ENCODE measurements around the gene UBE2D2. TPM values are rescaled to one million over a fixed set of nuclear protein-coding genes. Genes with fewer than 3 reads are reported as not detected.

The UBE2D2 gene
- total and polyA plus RNA-seq, 3 donors from 2014 or later = 102 to 386 (median 116) TPM

- peaks cover 62% of the 10 kb centered on the region for H3K4me1 ChIP-seq
- WGBS, 2 donors = 14% methylated on average over 5 of the region's 5 CpGs
- DNase-seq = no peak
These were observed 106.6 kb downstream of the UBE2D2 start for GRCh38 chr5:139667730-139668063.

GRCh38 chr5:139668064-139668880 is 107.1 kb downstream of the UBE2D2 start:
- Histone ChIP-seq H3K27me3 (no peaks in the 10 kb centered on the region), H3K27ac (peak overlapping the region; percentile 91 to 94), H3K9me3 (no peaks in the 10 kb centered on the region), H3K4me1 (peaks cover 62% of the 10 kb centered on the region), H3K4me3 (peak overlapping the region; percentile 51 to 57), H3K36me3 (ENCODE audit: low read depth, missing control alignments) (no peaks in the 10 kb centered on the region)
- WGBS, 2 donors = 3 to 10% methylated on average over 6 to 39 of the region's 55 CpGs
- TF ChIP-seq CTCF (IDR thresholded peaks at IDR 0.05) = no peak
- no peak for TF ChIP-seq POLR2A (IDR thresholded peaks at IDR 0.05)
- intact Hi-C loops (cut with DNase I; ENCODE audit: low total_unique reads) = no loop called here
- no peak for DNase-seq

More at GRCh38 chr5:139667730-139668063, 106.6 kb downstream of the UBE2D2 start:
- Histone ChIP-seq H3K36me3 (ENCODE audit: low read depth, missing control alignments) (no peaks in the 10 kb centered on the region), H3K27ac (peak overlapping the region; percentile 91 to 94), H3K9me3 (no peaks in the 10 kb centered on the region), H3K27me3 (no peaks in the 10 kb centered on the region), H3K4me3 (peak overlapping the region in 1 of 2 donors; percentile 57)
- TF ChIP-seq CTCF (IDR thresholded peaks at IDR 0.05) (no peak), POLR2A (IDR thresholded peaks at IDR 0.05) (no peak)
- intact Hi-C loops (cut with DNase I; ENCODE audit: low total_unique reads) = no loop called here

GRCh38 chr5:139668924-139669661 is 108.0 kb downstream of the UBE2D2 start:
- TF ChIP-seq CTCF (IDR thresholded peaks at IDR 0.05) (no peak), POLR2A (IDR thresholded peaks at IDR 0.05) (no peak)
- peak overlapping the region; percentile 82 to 94 for H3K27ac ChIP-seq
- H3K4me1 ChIP-seq = peaks cover 65% of the 10 kb centered on the region
- DNase-seq = no peak
- H3K4me3 ChIP-seq = no peak overlapping the region
- H3K9me3 ChIP-seq = no peaks in the 10 kb centered on the region
- intact Hi-C loops (cut with DNase I; ENCODE audit: low total_unique reads) = no loop called here
- H3K27me3 ChIP-seq = no peaks in the 10 kb centered on the region
- H3K36me3 ChIP-seq (ENCODE audit: low read depth, missing control alignments) = no peaks in the 10 kb centered on the region
- WGBS, 2 donors = 49 to 56% methylated on average over 11 to 18 of the region's 18 CpGs

- intact Hi-C loops (cut with DNase I; ENCODE audit: low total_unique reads) = no loop called here
- Histone ChIP-seq H3K27ac (peak overlapping the region; percentile 82 to 94), H3K4me1 (peaks cover 67% of the 10 kb centered on the region), H3K4me3 (no peak overlapping the region), H3K27me3 (no peaks in the 10 kb centered on the region), H3K9me3 (no peaks in the 10 kb centered on the region), H3K36me3 (ENCODE audit: low read depth, missing control alignments) (no peaks in the 10 kb centered on the region)
- TF ChIP-seq POLR2A (IDR thresholded peaks at IDR 0.05) = no peak
- TF ChIP-seq CTCF (IDR thresholded peaks at IDR 0.05) = no peak
- peak; percentile 82 for DNase-seq
- 30 to 41% methylated on average over 6 to 23 of the region's 23 CpGs for WGBS, 2 donors
These were observed 108.7 kb downstream of the UBE2D2 start for GRCh38 chr5:139669662-139670368.

Data from testis (tissue), 3 donors.